Panc1 (cell line): ENCODE results near the gene C22orf23. TPM values are rescaled to one million over a fixed set of nuclear protein-coding genes. Genes with fewer than 3 reads are reported as not detected.

Source experiments
- ATAC-seq: fragments of 200-7000 bp; cut with Tn5 transposase; 2 replicates; pipeline ENCODE4 v1.9.1; 2020; ENCODE audit warnings: mild to moderate bottlenecking, moderate library complexity
- BruUV-seq: library from RNA; stranded (reverse); fragments of 400-500 nt; replicated peaks from 2 replicates; lab custom pipeline; 2021; lab: Mats Ljungman, UMichigan
- CTCF ChIA-PET: fragments of 300-600 bp; sonication (Branson Sonifier 250); formaldehyde crosslinking; loops from one replicate; lab custom pipeline; 2022; ENCODE audit warnings: antibody characterized with exemption; lab: Charles Lee
- POLR2A ChIA-PET: fragments of 300-600 bp; sonication (Branson Sonifier 250); formaldehyde crosslinking; loops from one replicate; lab custom pipeline; 2022; ENCODE audit warnings: antibody characterized with exemption; lab: Charles Lee
- DNase-seq: peaks from one replicate; pipeline ENCODE4 v3.0.0-alpha.2; 2010; ENCODE audit warnings: low read depth, low spot score
- H3K27ac ChIP-seq: 2 replicates; pipeline ENCODE4 v1.5.1; 2011; ENCODE audit warnings: mild to moderate bottlenecking, low read length, inconsistent platforms
- H3K27me3 ChIP-seq: fragments of 200-500 bp; sonication (Bioruptor generic); 2 replicates; pipeline ENCODE4 v1.6.0; 2014; ENCODE audit warnings: low read length, inconsistent platforms; ENCODE audit not compliant: control insufficient read depth, insufficient read depth
- H3K36me3 ChIP-seq: fragments of 200-500 bp; sonication (Bioruptor generic); 2 replicates; pipeline ENCODE4 v1.5.1; 2014; ENCODE audit warnings: inconsistent platforms, mild to moderate bottlenecking, low read length, moderate library complexity; ENCODE audit not compliant: control insufficient read depth, insufficient read depth
- H3K4me1 ChIP-seq: 2 replicates; pipeline ENCODE4 v1.5.1; 2011; ENCODE audit warnings: inconsistent platforms, mild to moderate bottlenecking, low read length, moderate library complexity; ENCODE audit not compliant: control insufficient read depth, insufficient read depth
- H3K4me3 ChIP-seq, 2 experiments: 2 replicates each; pipeline ENCODE4 v1.5.1; 2011 to 2012; ENCODE audit warnings: low read depth in 2 of 2, low read length in 2 of 2, mild to moderate bottlenecking in 2 of 2, inconsistent platforms in 1 of 2, moderate library complexity in 1 of 2
- H3K9me3 ChIP-seq: fragments of 200-500 bp; sonication (Bioruptor generic); 2 replicates; pipeline ENCODE4 v1.5.1; 2014; ENCODE audit warnings: low read depth, mild to moderate bottlenecking, inconsistent platforms, low read length, moderate library complexity; ENCODE audit not compliant: control insufficient read depth, insufficient read depth
- CTCF ChIP-seq: fragments of 450-650 bp; IDR thresholded peaks from 2 replicates; pipeline ENCODE4 v1.5.1; 2017; ENCODE audit warnings: mild to moderate bottlenecking
- POLR2AphosphoS5 ChIP-seq: IDR thresholded peaks from 2 replicates; pipeline ENCODE4 v1.6.1; 2012; ENCODE audit warnings: mild to moderate bottlenecking, low read depth, low read length, moderate library complexity
- REST ChIP-seq, 2 experiments: IDR thresholded peaks; 2 replicates each; pipeline ENCODE4 v1.6.1; 2011 to 2012; ENCODE audit warnings: low read depth in 2 of 2, control low read depth in 1 of 2, low read length in 1 of 2, mild to moderate bottlenecking in 1 of 2, moderate library complexity in 1 of 2; ENCODE audit not compliant: insufficient read depth in 1 of 2
- SIN3A ChIP-seq: IDR thresholded peaks from 2 replicates; pipeline ENCODE4 v1.6.1; 2012; ENCODE audit warnings: low read depth, mild to moderate bottlenecking, low read length, moderate library complexity, borderline replicate concordance; ENCODE audit not compliant: insufficient read depth
- TCF7L2 ChIP-seq: IDR thresholded peaks from 2 replicates; pipeline ENCODE4 v1.6.1; 2011; ENCODE audit warnings: mild to moderate bottlenecking, low read depth, low read length, inconsistent platforms
- in situ Hi-C: cut with HindIII; loops from 2 replicates; pipeline ENCODE4 v1.10.0; 2016; ENCODE audit warnings: low sequenced_read_pairs, low pct_unique_long_range_greater_than_20kb
- intact Hi-C: fragments of 100-400 bp; cut with micrococcal nuclease; formaldehyde crosslinking; loops from one replicate; pipeline ENCODE4 v1.10.0; 2022; ENCODE audit not compliant: unreplicated experiment
- total RNA-seq: library from RNA; stranded (reverse); gene quantifications from one replicate; pipeline ENCODE4 v1.2.1, GENCODE V29; 2021; ENCODE audit not compliant: unreplicated experiment

Gene C22orf23
- total RNA-seq, 1 experiment from 2014 or later = 0.49 TPM

DNA sequence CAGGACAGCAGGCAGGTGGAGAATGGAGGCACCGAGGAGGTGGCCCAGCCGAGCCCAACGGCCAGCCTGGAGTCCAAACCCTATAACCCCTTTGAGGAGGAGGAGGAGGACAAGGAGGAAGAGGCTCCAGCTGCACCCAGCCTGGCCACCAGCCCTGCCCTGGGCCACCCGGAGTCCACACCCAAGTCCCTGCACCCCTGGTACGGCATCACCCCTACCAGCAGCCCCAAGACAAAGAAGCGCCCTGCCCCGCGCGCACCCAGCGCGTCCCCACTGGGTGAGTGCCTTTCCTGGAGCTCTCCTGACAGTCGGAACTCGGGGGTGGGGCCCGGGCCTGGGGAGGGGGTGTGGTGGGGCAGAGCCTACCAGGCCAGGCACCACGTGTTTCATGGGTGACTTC, 27.6 kb downstream of the C22orf23 start:
- no peak overlapping the region for H3K4me3 ChIP-seq
- DNase-seq = no peak
- H3K27ac ChIP-seq = no peak overlapping the region
- intact Hi-C loops = no loop called here
- POLR2A ChIA-PET = no interaction called here
- H3K36me3 ChIP-seq = no peaks in the 10 kb centered on the region
- CTCF ChIA-PET = no interaction called here
- in situ Hi-C loops = no loop called here
- TF ChIP-seq TCF7L2 (no peak), REST (IDR thresholded peaks at IDR 0.05; ENCODE audit: insufficient read depth in 1 of 2, low read depth in 2 of 2, low read length in 1 of 2) (no peak), CTCF (no peak), SIN3A (no peak), POLR2AphosphoS5 (no peak)
- BruUV-seq = no TSS peak
- H3K9me3 ChIP-seq = no peaks in the 10 kb centered on the region
- H3K27me3 ChIP-seq = no peaks in the 10 kb centered on the region
- H3K4me1 ChIP-seq = no peaks in the 10 kb centered on the region
- ATAC-seq = no peak

DNA sequence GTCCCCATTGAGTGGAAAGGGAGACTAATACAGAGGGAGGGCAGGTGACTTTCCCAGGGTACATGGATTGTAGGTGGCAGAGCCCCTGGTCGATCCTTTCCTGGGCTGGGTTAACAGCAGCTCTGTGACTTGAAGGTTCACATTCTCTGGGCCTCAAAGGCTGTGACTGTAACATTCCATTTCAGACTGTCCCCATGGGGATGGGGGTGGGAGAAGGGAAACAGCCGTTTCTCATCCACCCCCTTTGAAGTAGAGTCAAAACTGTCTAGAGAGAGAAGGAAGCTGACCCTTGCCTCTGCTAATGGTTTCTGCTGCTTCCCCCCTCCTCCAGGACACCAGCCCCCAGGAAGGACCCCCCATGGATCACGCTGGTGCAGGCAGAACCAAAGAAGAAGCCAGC, 28.1 kb downstream of the C22orf23 start:
- Histone ChIP-seq H3K4me1 (no peaks in the 10 kb centered on the region), H3K9me3 (no peaks in the 10 kb centered on the region), H3K36me3 (no peaks in the 10 kb centered on the region), H3K27me3 (no peaks in the 10 kb centered on the region), H3K27ac (no peak overlapping the region), H3K4me3 (no peak overlapping the region)
- TF ChIP-seq CTCF (no peak), TCF7L2 (no peak), REST (IDR thresholded peaks at IDR 0.05; ENCODE audit: insufficient read depth in 1 of 2, low read depth in 2 of 2, low read length in 1 of 2) (no peak), SIN3A (no peak)
- ChIA-PET CTCF (no interaction called here), POLR2A (interaction anchor here (0.6 kb wide), 1 partner anchor 47 kb away, joined by 16 read pairs; no protein-coding TSS in a partner anchor)
- intact Hi-C loops = no loop called here
- BruUV-seq = no TSS peak
- DNase-seq (no peak), ATAC-seq (no peak)
- in situ Hi-C loops = no loop called here
